Measurements from ENCODE around the gene KDM2B. TPM values are rescaled to one million over a fixed set of nuclear protein-coding genes. Genes with fewer than 3 reads are reported as not detected.

Gene KDM2B
- total and polyA plus RNA-seq, 2 of the 8 experiments (the other 6 are each of a cell fraction or from before 2014, with no cell fraction given) = 111 to 162 TPM

GRCh38 chr12:121523741-121524140 lies 57.1 kb downstream of the KDM2B start:
- CTCF ChIA-PET (ENCODE audit: partially characterized antibody) = interaction anchor here (0.6 to 1.5 kb wide), 5 partner anchors 10 to 733 kb away, joined by 3 to 4 read pairs (median 3); partner anchors contain the start of gene MORN3
- peaks cover 0 to 42% of the 10 kb centered on the region in 2 experiments; a peak in 2 of 4 replicates for H3K79me2 ChIP-seq (ENCODE audit: control insufficient read depth in 1 of 2, insufficient read depth in 2 of 2, low read length in 2 of 2)
- no peak for FAIRE-seq
- TF ChIP-seq KDM1A (IDR thresholded peaks at IDR 0.05; ENCODE audit: borderline replicate concordance, low read length) = no peak
- TF ChIP-seq JUN (IDR thresholded peaks at IDR 0.05; ENCODE audit: low read depth, low read length) = no peak
- TF ChIP-seq POU5F1 (IDR thresholded peaks at IDR 0.05; ENCODE audit: low read depth, low read length) = no peak
- TF ChIP-seq BACH1 (IDR thresholded peaks at IDR 0.05; ENCODE audit: low read length) = no peak
- no peak for TF ChIP-seq TAF1 (IDR thresholded peaks at IDR 0.05; ENCODE audit: low read depth, low read length)
- no peak for TF ChIP-seq GTF2F1 (IDR thresholded peaks at IDR 0.05; ENCODE audit: borderline replicate concordance, low read depth, low read length)
- no peak for TF ChIP-seq HDAC6 (IDR thresholded peaks at IDR 0.05; ENCODE audit: low read depth, low read length)
- TF ChIP-seq JUND (IDR thresholded peaks at IDR 0.05; ENCODE audit: low read length) = no peak
- TF ChIP-seq EP300 (IDR thresholded peaks at IDR 0.05; ENCODE audit: borderline replicate concordance in 1 of 2, low read depth in 2 of 2, low read length in 2 of 2) = no peak
- no peak for TF ChIP-seq EGR1 (IDR thresholded peaks at IDR 0.05; ENCODE audit: borderline replicate concordance, low read depth, low read length)
- no peak for TF ChIP-seq YY1 (IDR thresholded peaks at IDR 0.05; ENCODE audit: low read depth, low read length)
- TF ChIP-seq KDM5A (IDR thresholded peaks at IDR 0.05; ENCODE audit: low read length) = no peak
- TF ChIP-seq CHD1 (IDR thresholded peaks at IDR 0.05; ENCODE audit: low read depth, low read length) = no peak
- no peak for TF ChIP-seq SP4 (IDR thresholded peaks at IDR 0.05; ENCODE audit: low read length)
- TF ChIP-seq RNF2 (IDR thresholded peaks at IDR 0.05; ENCODE audit: borderline replicate concordance, low read depth, low read length, missing control alignments, poor library complexity, severe bottlenecking) = no peak

More at GRCh38 chr12:121523741-121524140, 57.1 kb downstream of the KDM2B start:
- Histone ChIP-seq H2BK5ac (ENCODE audit: low read depth, low read length) (no peak overlapping the region; the same call in 1 of the 2 replicates), H3K27me3 (replicated peaks in 1 of 4; ENCODE audit: control insufficient read depth in 3 of 4, extremely low read depth in 1 of 4, insufficient read depth in 3 of 4, low read length in 3 of 4) (no peaks in the 10 kb centered on the region; a peak in 1 of 7 replicates), H3K36me3 (ENCODE audit: control insufficient read depth in 2 of 4, insufficient read depth in 4 of 4, low read length in 3 of 4) (peaks cover 9 to 39% (median 23%) of the 10 kb centered on the region in 4 experiments; a peak in 5 of 8 replicates), H3K14ac (ENCODE audit: insufficient read length) (no peak overlapping the region), H3K4ac (replicated peaks; ENCODE audit: insufficient read length, low read depth, low read length) (no peak overlapping the region), H2AK5ac (ENCODE audit: low read depth, low read length) (no peak overlapping the region), H4K91ac (replicated peaks; ENCODE audit: insufficient read length, low read length) (no peak overlapping the region), H3K79me1 (ENCODE audit: low read depth, low read length) (peaks cover 19% of the 10 kb centered on the region), H4K5ac (ENCODE audit: insufficient read length, low read depth, low read length) (no peak overlapping the region), H4K20me1 (replicated peaks in 1 of 2; ENCODE audit: control insufficient read depth in 1 of 2, insufficient read depth in 2 of 2, low read length in 2 of 2) (peaks cover 6 to 33% of the 10 kb centered on the region in 2 experiments), H2BK15ac (ENCODE audit: low read length) (no peak overlapping the region), H3K4me1 (replicated peaks in 1 of 4; ENCODE audit: control insufficient read depth in 3 of 4, insufficient read depth in 4 of 4, low read length in 3 of 4) (peaks cover 0 to 6% (median 0%) of the 10 kb centered on the region in 4 experiments; a peak in 2 of 7 replicates), H3K4me3 (ENCODE audit: extremely low read depth in 1 of 4, insufficient read depth in 2 of 4, low read depth in 3 of 4, low read length in 4 of 4) (no peak overlapping the region), H2BK20ac (ENCODE audit: low read length) (no peak overlapping the region), H3K23me2 (ENCODE audit: low read depth, low read length) (no peaks in the 10 kb centered on the region), H2BK12ac (ENCODE audit: low read depth, low read length) (no peak overlapping the region), H4K8ac (ENCODE audit: extremely low read depth, insufficient read depth, low read length) (no peak overlapping the region), H3K9me3 (ENCODE audit: insufficient read depth in 2 of 2, low read depth in 1 of 2, low read length in 1 of 2) (no peaks in the 10 kb centered on the region), H2AFZ (ENCODE audit: low read length) (no peak overlapping the region), H3K56ac (replicated peaks; ENCODE audit: insufficient read length, low read depth, low read length) (no peak overlapping the region), H3K18ac (ENCODE audit: extremely low read depth, low read length) (no peak overlapping the region), H3K27ac (ENCODE audit: low read depth, low read length) (no peak overlapping the region), H2BK120ac (replicated peaks; ENCODE audit: low read depth, low read length) (no peak overlapping the region), H3K23ac (ENCODE audit: insufficient read length) (no peak overlapping the region), H3K9ac (replicated peaks in 1 of 4; ENCODE audit: extremely low read depth in 1 of 4, low read depth in 3 of 4, low read length in 3 of 4) (no peak overlapping the region), H3K4me2 (ENCODE audit: insufficient read depth in 1 of 2, low read depth in 2 of 2, low read length in 2 of 2) (no peak overlapping the region)
- POLR2A ChIA-PET (ENCODE audit: partially characterized antibody) = interaction anchor here (1.7 kb wide), 1 partner anchor 8 kb away, joined by 5 read pairs; no protein-coding TSS in a partner anchor
- no peak for DNase-seq (ENCODE audit: low read depth in 1 of 2, low spot score in 2 of 2)
- WGBS, 2 experiments (ENCODE audit: extremely low coverage in 1 of 2, insufficient coverage in 1 of 2, insufficient read length in 1 of 2, insufficient replicate concordance in 2 of 2, low coverage in 1 of 2, low lambda C conversion rate in 2 of 2, missing lambda C conversion rate in 1 of 2) = 94% methylated on average over 16 of the region's 16 CpGs; no CpG with 5 or more reads in 1 of the 2 experiments
